Measurements from ENCODE around the gene ADRA2B. TPM values are rescaled to one million over a fixed set of nuclear protein-coding genes. Genes with fewer than 3 reads are reported as not detected.

Gene ADRA2B
- total RNA-seq, 1 experiment from 2014 or later: 0.47 TPM

GRCh38 chr2:96110621-96111256 is 5.6 kb downstream of the ADRA2B start:
- ChIA-PET CTCF (no interaction called here), RAD21 (ENCODE audit: low non-redundant PET in 1 of 2, low total read pairs in 2 of 2, uncharacterized antibody in 2 of 2, unreplicated experiment in 2 of 2) (no interaction called here), POLR2A (interaction anchor here (0.6 kb wide), 1 partner anchor 410 kb away, joined by 3 read pairs; no protein-coding TSS in a partner anchor)
- H3K27me3 ChIP-seq (ENCODE audit: insufficient read depth, low read length): no peaks in the 10 kb centered on the region
- BruUV-seq (replicated peaks): no TSS peak
- H2AFZ ChIP-seq (ENCODE audit: low read depth, low read length, poor library complexity, severe bottlenecking): no peak overlapping the region
- no peaks in the 10 kb centered on the region for H4K20me1 ChIP-seq (ENCODE audit: insufficient read depth)
- no peak overlapping the region for H3K4me2 ChIP-seq (ENCODE audit: low read length)
- no peak for TF ChIP-seq ZNF274 (IDR thresholded peaks at IDR 0.05; ENCODE audit: low read depth, low read length)
- TF ChIP-seq REST (IDR thresholded peaks at IDR 0.05; ENCODE audit: low read depth): no peak
- TF ChIP-seq, protein P1, sequence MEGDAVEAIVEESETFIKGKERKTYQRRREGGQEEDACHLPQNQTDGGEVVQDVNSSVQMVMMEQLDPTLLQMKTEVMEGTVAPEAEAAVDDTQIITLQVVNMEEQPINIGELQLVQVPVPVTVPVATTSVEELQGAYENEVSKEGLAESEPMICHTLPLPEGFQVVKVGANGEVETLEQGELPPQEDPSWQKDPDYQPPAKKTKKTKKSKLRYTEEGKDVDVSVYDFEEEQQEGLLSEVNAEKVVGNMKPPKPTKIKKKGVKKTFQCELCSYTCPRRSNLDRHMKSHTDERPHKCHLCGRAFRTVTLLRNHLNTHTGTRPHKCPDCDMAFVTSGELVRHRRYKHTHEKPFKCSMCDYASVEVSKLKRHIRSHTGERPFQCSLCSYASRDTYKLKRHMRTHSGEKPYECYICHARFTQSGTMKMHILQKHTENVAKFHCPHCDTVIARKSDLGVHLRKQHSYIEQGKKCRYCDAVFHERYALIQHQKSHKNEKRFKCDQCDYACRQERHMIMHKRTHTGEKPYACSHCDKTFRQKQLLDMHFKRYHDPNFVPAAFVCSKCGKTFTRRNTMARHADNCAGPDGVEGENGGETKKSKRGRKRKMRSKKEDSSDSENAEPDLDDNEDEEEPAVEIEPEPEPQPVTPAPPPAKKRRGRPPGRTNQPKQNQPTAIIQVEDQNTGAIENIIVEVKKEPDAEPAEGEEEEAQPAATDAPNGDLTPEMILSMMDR (IDR thresholded peaks at IDR 0.05 in 2 of 3, conservative IDR thresholded peaks at IDR 0.05 in 1 of 3; ENCODE audit: borderline replicate concordance in 1 of 3, insufficient read depth in 1 of 3, low read depth in 2 of 3, low read length in 2 of 3): no peak
- TF ChIP-seq ELF1 (IDR thresholded peaks at IDR 0.05; ENCODE audit: borderline replicate concordance, low read depth): no peak
- no peak for TF ChIP-seq ATF3 (IDR thresholded peaks at IDR 0.05)
- TF ChIP-seq JUND (IDR thresholded peaks at IDR 0.05): no peak
- no peak for TF ChIP-seq SRF (IDR thresholded peaks at IDR 0.05; ENCODE audit: low read depth)
- peaks cover 3 to 4% of the 10 kb centered on the region in 2 experiments; a peak in 2 of 4 replicates for H3K9me3 ChIP-seq (ENCODE audit: control insufficient read depth in 1 of 2, insufficient read depth in 1 of 2, low read depth in 1 of 2, low read length in 2 of 2)
- DNase-seq (ENCODE audit: low read depth, low spot score) (no peak), ATAC-seq (no peak)
- H3K4me1 ChIP-seq (ENCODE audit: control insufficient read depth in 1 of 2, insufficient read depth in 2 of 2, low read length in 2 of 2): no peaks in the 10 kb centered on the region
- intact Hi-C loops (cut with micrococcal nuclease): no loop called here
- no peak overlapping the region for H3K9ac ChIP-seq (ENCODE audit: low read length)
- H3K36me3 ChIP-seq (ENCODE audit: control insufficient read depth in 1 of 2, insufficient read depth in 2 of 2, low read length in 2 of 2): no peaks in the 10 kb centered on the region
- H3K9me2 ChIP-seq (ENCODE audit: insufficient read depth): no peaks in the 10 kb centered on the region
- H3K27ac ChIP-seq (ENCODE audit: low read depth, low read length): no peak overlapping the region
- no peak overlapping the region for H3K4me3 ChIP-seq (replicated peaks in 1 of 2; ENCODE audit: low read depth in 1 of 2, low read length in 2 of 2)
- no peaks in the 10 kb centered on the region for H3K79me2 ChIP-seq (ENCODE audit: insufficient read depth, low read length)

Measured in HCT116 (cell line).